ENCODE results near the gene PCED1B.
"Not testable (repeated sequence)": the region's sequence is repeated elsewhere in the genome, so short reads cannot be mapped to it uniquely, and the experiment has no call there.

Gene PCED1B

GRCh38 chr12:47244835-47245234 is 165.4 kb downstream of the PCED1B start:
- DNase-seq: no peak

GRCh38 chr12:47245623-47246022 is 166.2 kb downstream of the PCED1B start:
- DNase-seq: no peak

- DNase-seq: no peak
These were observed 168.0 kb downstream of the PCED1B start for GRCh38 chr12:47247418-47247817.

GRCh38 chr12:47249082-47249481 is 169.7 kb downstream of the PCED1B start:
- DNase-seq: no peak

GRCh38 chr12:47249719-47250357 is 170.4 kb downstream of the PCED1B start:
- no peak for DNase-seq

GRCh38 chr12:47251919-47252318 is 172.5 kb downstream of the PCED1B start:
- no peak for DNase-seq

- no peak for DNase-seq
These were observed 185.5 kb downstream of the PCED1B start for GRCh38 chr12:47264951-47265350.

- no peak for DNase-seq
These were observed 186.0 kb downstream of the PCED1B start for GRCh38 chr12:47265391-47265790.

- no peak for DNase-seq
These were observed 188.2 kb downstream of the PCED1B start for GRCh38 chr12:47267571-47267970.

- DNase-seq: no peak
These were observed 189.4 kb downstream of the PCED1B start for GRCh38 chr12:47268501-47269454.

- no peak for DNase-seq
These were observed 190.5 kb downstream of the PCED1B start for GRCh38 chr12:47269916-47270315.

- no peak for DNase-seq
These were observed 191.6 kb downstream of the PCED1B start for GRCh38 chr12:47270782-47271664.

- no peak for DNase-seq
These were observed 192.4 kb downstream of the PCED1B start for GRCh38 chr12:47271800-47272239.

GRCh38 chr12:47272412-47273190 is 193.2 kb downstream of the PCED1B start:
- no peak for DNase-seq

GRCh38 chr12:47273191-47273626 is 193.8 kb downstream of the PCED1B start:
- no peak for DNase-seq

GRCh38 chr12:47274760-47275159 is 195.3 kb downstream of the PCED1B start:
- no peak for DNase-seq

GRCh38 chr12:47276253-47276620 is 196.8 kb downstream of the PCED1B start:
- DNase-seq: no peak

- no peak for DNase-seq
These were observed 197.3 kb downstream of the PCED1B start for GRCh38 chr12:47276621-47277309.

- DNase-seq: no peak
These were observed 198.6 kb downstream of the PCED1B start for GRCh38 chr12:47277972-47278448.

- DNase-seq: not testable (repeated sequence)
These were observed 200.3 kb downstream of the PCED1B start for GRCh38 chr12:47279758-47280157.

GRCh38 chr12:47280543-47281300 is 201.3 kb downstream of the PCED1B start:
- DNase-seq: no peak
